ENCODE measurements around the gene SPOPL.
"Not testable (repeated sequence)": the region's sequence is repeated elsewhere in the genome, so short reads cannot be mapped to it uniquely, and the experiment has no call there.

Gene SPOPL

GRCh38 chr2:138531913-138532312 lies 30.3 kb downstream of the SPOPL start:
- no peak for DNase-seq

- DNase-seq = no peak
Measured at GRCh38 chr2:138534791-138535190, 33.2 kb downstream of the SPOPL start.

- no peak for DNase-seq
Measured at GRCh38 chr2:138536302-138536701, 34.7 kb downstream of the SPOPL start.

DNA sequence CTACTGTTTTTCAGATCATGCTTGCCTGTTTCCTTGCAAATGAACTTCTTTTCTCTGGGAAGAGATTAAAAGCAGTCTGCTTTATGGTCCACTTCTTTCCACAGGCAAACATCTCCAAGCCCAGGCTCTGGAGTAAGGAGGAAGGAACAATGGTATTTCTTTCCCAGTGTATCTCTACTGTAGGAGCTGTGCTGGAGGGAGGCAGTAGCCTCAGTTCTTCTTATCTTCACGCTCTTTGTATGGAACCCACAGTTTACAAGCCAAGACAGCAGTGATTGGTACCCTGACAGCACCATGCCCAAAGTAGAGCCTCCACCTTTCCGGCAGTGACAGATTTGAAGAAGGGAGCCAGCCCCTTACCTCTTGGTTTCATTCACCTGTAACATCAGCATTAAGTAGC lies 35.2 kb downstream of the SPOPL start:
- DNase-seq = no peak

DNA sequence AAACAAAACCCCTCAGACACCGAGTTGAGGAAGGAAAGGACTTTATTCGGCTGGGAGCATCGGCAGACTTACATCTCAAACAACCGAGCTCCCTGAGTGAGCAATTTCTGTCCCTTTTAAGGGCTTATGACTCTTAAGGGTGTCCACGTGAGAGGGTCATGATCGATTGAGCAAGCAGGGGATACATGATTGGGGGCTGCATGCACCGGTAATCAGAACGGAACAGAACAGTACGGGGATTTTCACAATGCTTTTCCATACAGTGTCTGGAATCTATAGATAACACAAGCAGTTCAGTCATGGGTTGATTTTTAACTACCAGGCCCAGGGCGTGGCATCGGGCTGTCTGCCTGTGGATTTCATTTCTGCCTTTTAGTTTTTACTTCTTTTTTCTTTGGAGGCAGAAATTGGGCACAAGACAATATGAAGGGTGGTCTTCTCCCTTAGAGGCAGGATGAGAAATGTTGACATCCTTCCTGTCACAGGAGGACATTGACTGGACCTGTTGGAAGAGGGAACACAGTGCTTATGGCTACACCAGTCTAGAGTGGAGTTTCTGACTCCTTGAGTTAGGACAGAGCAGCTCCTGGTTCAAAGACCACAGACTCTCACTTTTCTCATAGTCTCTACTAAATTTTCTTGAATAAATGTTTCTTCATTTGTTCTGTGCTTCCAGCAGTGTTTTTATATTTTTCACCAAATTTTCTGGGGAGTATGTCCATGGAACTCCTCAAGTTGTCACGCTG lies 35.8 kb downstream of the SPOPL start:
- DNase-seq = no peak

DNA sequence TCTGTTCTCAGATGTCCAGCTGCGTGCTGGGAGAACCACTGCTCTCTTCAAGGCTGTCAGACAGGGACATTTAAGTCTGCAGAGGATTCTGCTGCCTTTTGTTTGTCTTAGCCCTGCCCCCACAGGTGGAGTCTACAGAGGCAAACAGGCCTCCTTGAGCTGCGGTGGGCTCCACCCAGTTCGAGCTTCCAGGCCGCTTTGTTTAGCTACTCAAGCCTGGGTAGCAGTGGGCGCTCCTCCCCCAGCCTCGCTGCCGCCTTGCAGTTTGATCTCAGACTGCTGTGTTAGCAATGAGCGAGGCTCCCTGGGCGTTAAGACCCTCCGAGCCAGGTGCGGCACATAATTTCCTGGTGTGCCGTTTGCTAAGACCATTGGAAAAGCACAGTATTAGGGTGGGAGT lies 42.6 kb downstream of the SPOPL start:
- DNase-seq = not testable (repeated sequence)

- DNase-seq = no peak
Measured at GRCh38 chr2:138548796-138549195, 47.2 kb downstream of the SPOPL start.

GRCh38 chr2:138550172-138550571 lies 48.6 kb downstream of the SPOPL start:
- no peak for DNase-seq

GRCh38 chr2:138550670-138551287 lies 49.2 kb downstream of the SPOPL start:
- DNase-seq = no peak

GRCh38 chr2:138554123-138554522 lies 52.6 kb downstream of the SPOPL start:
- no peak for DNase-seq

DNA sequence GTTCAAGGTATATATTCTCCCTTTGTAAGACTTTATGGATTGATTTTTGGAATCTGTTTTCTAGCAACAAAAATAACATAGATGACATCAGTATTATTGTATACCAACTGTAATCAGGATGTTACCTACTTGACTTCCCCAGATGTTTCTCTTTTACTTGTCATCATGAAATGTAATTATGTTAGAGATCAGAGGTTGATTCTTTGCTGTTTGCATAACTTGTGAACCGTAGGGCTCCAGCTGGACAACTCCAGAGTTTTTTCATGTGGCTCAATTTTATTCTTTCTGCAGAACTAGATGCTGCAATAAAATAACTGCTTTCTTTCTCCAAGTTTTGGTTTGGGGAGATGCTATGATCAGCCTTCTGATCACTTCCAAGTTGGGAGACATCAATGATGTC lies 58.1 kb downstream of the SPOPL start:
- DNase-seq = no peak

- no peak for DNase-seq
Measured at GRCh38 chr2:138564586-138565229, 63.1 kb downstream of the SPOPL start.

- DNase-seq = no peak
Measured at GRCh38 chr2:138565230-138565598, 63.6 kb downstream of the SPOPL start.

DNA sequence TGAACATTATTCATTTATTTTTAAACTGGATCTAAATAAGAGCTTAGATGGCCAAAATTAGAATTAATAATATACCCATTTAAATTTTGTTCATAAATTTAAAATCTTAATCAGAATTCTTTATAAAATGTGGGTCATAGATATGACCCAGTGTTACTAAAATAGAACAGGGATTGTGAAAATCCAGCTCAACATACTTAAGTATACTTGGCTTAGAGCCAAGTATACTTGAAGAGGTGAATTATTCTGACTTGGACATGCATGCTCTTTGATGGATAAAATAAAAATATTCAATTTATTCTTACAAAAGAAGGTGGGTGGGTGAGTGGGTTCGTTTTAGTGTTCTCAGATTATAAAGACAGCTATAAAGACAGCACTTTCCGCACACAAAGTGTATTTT lies 70.7 kb downstream of the SPOPL start:
- no peak for DNase-seq

GRCh38 chr2:138577066-138577465 lies 75.5 kb downstream of the SPOPL start:
- DNase-seq = no peak

DNA sequence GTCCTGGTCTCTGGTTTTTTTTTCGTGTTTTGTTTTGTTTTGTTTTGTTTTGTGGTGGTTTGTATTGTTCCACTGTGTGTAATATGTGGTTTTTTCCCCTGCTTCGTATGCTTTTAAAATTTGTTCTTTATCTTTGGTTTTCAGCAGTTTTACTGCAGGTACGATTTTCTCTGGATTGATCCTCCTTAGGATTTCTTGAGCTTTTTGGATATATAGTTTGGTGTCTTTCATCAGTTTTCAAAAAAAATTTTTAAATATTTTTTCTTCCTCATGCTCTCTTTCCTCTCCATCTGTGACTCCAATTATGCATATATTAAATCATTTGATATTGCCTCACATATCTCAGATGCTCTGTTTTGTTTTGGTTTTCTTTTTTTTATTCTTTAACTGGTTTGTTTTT lies 78.0 kb downstream of the SPOPL start:
- no peak for DNase-seq

DNA sequence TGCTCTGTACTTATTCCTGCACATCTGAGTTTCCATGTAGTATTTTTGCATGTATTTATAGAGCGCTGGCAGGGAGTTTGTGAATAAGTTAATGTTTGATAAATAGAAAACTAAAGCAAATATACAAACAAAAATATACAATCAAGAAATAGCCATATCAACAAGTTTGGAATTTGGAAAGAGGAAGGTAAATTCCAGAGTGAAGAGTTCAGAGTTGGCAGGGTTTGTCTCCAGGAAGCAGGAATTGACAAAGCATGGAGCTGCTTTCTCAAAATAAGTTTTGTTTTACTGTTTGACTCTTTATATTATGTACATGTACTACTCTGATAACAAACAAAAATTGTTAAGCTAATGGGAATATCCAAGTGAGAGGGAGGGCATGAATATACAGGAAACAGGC lies 80.3 kb downstream of the SPOPL start:
- DNase-seq = no peak

DNA sequence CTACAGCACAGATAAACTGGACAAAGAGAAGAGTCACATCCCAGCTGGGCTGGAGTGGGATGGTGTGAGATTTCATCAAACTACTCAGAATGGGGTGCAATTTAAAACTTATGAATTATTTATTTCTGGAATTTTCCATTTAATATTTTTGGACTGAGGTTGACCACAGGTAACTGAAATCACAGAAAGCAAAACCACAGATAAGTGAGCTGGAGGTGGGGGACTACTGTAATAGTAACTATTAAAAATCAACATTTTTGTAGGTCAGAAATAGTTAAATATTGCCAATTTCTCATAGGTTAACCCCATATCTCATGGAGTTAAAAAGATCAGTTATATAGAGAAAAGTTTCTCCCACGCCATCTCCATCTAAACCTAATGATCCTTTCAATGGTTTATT lies 88.1 kb downstream of the SPOPL start:
- DNase-seq = no peak

- no peak for DNase-seq
Measured at GRCh38 chr2:138596403-138596802, 94.8 kb downstream of the SPOPL start.

- DNase-seq = no peak
Measured at GRCh38 chr2:138600732-138601457, 99.3 kb downstream of the SPOPL start.

DNA sequence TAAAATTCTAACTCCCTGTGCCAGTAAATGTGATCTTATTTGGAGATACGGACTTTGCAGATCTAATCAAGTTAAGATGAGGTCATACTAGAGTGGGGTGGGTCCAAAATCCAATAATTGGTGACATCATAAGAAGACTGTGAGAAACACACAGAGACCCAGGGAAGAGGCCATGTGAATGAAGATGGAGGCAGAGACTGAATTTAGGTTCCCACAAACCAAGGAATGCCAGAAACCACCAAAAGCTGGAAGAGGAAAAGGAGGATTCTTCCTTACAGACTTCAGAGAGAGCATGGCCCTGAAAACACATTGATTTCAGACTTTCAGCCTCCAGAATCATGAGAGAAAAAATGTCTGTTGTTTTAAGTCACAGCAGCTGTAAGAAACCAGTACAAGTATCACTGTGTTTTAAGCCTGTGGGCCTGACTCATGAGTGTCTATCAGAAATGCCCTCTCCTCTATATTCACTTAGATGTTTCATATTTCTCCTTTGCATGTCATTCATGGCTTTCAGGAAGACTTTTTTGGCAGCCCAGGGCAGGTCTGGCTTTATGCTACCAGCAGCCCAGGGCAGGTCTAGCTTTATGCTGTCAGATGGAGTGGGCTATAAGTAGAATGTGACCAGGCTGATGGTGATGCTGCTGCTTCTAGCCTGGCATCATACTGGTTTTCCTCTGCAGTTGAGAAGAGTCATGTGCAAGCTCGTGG lies 100.0 kb downstream of the SPOPL start:
- DNase-seq = no peak

GRCh38 chr2:138602166-138602460 lies 100.5 kb downstream of the SPOPL start:
- no peak for DNase-seq

DNA sequence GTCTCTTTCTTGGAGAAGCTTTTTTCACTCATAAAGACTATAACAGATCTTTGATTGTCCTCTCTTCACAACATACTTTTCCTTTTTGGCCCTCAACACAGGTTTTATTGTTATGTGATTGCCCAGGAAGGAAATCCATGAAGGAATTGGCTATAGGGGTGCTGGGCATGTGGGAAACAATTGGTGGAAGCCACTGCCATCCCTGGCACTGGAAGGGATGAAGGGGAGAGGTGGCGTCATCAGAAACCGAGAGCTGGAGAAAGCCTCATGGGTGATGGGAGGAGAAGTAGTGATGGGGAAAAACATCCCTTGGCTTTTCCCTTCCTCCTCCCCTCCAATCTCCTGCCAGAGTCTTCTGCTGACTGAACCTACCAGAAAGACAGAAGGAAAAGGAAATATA lies 106.2 kb downstream of the SPOPL start:
- no peak for DNase-seq
